ENCODE results near the gene CORO2B. TPM values are rescaled to one million over a fixed set of nuclear protein-coding genes. Genes with fewer than 3 reads are reported as not detected.

The CORO2B gene
- polyA plus RNA-seq, 1 of the 3 experiments (the other 2 are of a cell fraction), result 3.6 TPM

GRCh38 chr15:68620721-68621527 lies 42.1 kb downstream of the CORO2B start:
- H3K4me2 ChIP-seq, result no peak overlapping the region
- H2AFZ ChIP-seq (ENCODE audit: low read depth), result no peak overlapping the region
- TF ChIP-seq IRF3 (IDR thresholded peaks at IDR 0.05; ENCODE audit: low read depth, low read length) (no peak), CTCF (IDR thresholded peaks at IDR 0.05) (no peak), CHD2 (IDR thresholded peaks at IDR 0.05; ENCODE audit: low read length, partially characterized antibody) (no peak), YY1 (IDR thresholded peaks at IDR 0.05; ENCODE audit: low read depth) (no peak), JUND (IDR thresholded peaks at IDR 0.05) (no peak), USF2 (IDR thresholded peaks at IDR 0.05; ENCODE audit: borderline replicate concordance, low read depth, low read length) (no peak), SMC3 (IDR thresholded peaks at IDR 0.05; ENCODE audit: low read depth, low read length) (no peak), SIN3A (IDR thresholded peaks at IDR 0.05; ENCODE audit: borderline replicate concordance, low read depth, low read length) (no peak), EP300 (IDR thresholded peaks at IDR 0.05; ENCODE audit: borderline replicate concordance in 1 of 2, low read depth in 1 of 2, low read length in 1 of 2) (no peak), NFIC (IDR thresholded peaks at IDR 0.05; ENCODE audit: borderline replicate concordance) (no peak), MAX (IDR thresholded peaks at IDR 0.05; ENCODE audit: low read depth) (no peak), TAF1 (IDR thresholded peaks at IDR 0.05; ENCODE audit: borderline replicate concordance, low read depth, low read length) (no peak), PBX3 (IDR thresholded peaks at IDR 0.05) (no peak), RXRA (IDR thresholded peaks at IDR 0.05; ENCODE audit: borderline replicate concordance, low read depth) (no peak), MEF2A (IDR thresholded peaks at IDR 0.05; ENCODE audit: borderline replicate concordance, low read depth) (no peak), FOXJ3 (CRISPR knock-in tag; IDR thresholded peaks at IDR 0.05) (no peak), RAD21 (IDR thresholded peaks at IDR 0.05; ENCODE audit: low read length) (no peak), POLR2AphosphoS5 (IDR thresholded peaks at IDR 0.05; ENCODE audit: low read depth, low read length) (no peak)
- TF ChIP-seq, protein P1, sequence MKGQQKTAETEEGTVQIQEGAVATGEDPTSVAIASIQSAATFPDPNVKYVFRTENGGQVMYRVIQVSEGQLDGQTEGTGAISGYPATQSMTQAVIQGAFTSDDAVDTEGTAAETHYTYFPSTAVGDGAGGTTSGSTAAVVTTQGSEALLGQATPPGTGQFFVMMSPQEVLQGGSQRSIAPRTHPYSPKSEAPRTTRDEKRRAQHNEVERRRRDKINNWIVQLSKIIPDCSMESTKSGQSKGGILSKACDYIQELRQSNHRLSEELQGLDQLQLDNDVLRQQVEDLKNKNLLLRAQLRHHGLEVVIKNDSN (IDR thresholded peaks at IDR 0.05; ENCODE audit: borderline replicate concordance, low read depth), result no peak
- DNase-seq, result no peak
- H3F3A ChIP-seq (replicated peaks; ENCODE audit: insufficient read depth), result peaks cover 5% of the 10 kb centered on the region
- peaks cover 6 to 25% of the 10 kb centered on the region in 2 experiments; a peak in 2 of 4 replicates for H3K4me1 ChIP-seq (ENCODE audit: control insufficient read depth in 1 of 2, insufficient read depth in 2 of 2, low read depth in 1 of 2, low read length in 1 of 2)
- H3K9ac ChIP-seq, result no peak overlapping the region
- H3K27me3 ChIP-seq (ENCODE audit: insufficient read depth), result no peaks in the 10 kb centered on the region
- POLR2A ChIA-PET, result no interaction called here
- no peaks in the 10 kb centered on the region for H3K9me2 ChIP-seq
- H3K79me2 ChIP-seq (ENCODE audit: insufficient read depth), result no peaks in the 10 kb centered on the region
- H4K20me1 ChIP-seq (ENCODE audit: insufficient read depth), result no peaks in the 10 kb centered on the region
- 96% methylated on average over 15 of the region's 19 CpGs for WGBS (ENCODE audit: low lambda C conversion rate)
- H3K27ac ChIP-seq (ENCODE audit: low read depth in 2 of 2, low read length in 1 of 2), result no peak overlapping the region
- no peaks in the 10 kb centered on the region for H3K9me3 ChIP-seq
- H3K36me3 ChIP-seq (replicated peaks in 1 of 2; ENCODE audit: control insufficient read depth in 1 of 2, insufficient read depth in 2 of 2, low read length in 1 of 2), result no peaks in the 10 kb centered on the region
- CTCF ChIA-PET, result interaction anchor here (0.8 to 1.9 kb wide), 2 partner anchors 11 to 53 kb away, joined by 4 read pairs; no protein-coding TSS in a partner anchor
- H3K4me3 ChIP-seq (ENCODE audit: low read depth in 2 of 2, low read length in 1 of 2), result no peak overlapping the region
